ENCODE measurements around the gene PRMT3. TPM values are rescaled to one million over a fixed set of nuclear protein-coding genes. Genes with fewer than 3 reads are reported as not detected.

The PRMT3 gene
- total RNA-seq, 1 experiment from 2014 or later: 31.4 TPM

DNA sequence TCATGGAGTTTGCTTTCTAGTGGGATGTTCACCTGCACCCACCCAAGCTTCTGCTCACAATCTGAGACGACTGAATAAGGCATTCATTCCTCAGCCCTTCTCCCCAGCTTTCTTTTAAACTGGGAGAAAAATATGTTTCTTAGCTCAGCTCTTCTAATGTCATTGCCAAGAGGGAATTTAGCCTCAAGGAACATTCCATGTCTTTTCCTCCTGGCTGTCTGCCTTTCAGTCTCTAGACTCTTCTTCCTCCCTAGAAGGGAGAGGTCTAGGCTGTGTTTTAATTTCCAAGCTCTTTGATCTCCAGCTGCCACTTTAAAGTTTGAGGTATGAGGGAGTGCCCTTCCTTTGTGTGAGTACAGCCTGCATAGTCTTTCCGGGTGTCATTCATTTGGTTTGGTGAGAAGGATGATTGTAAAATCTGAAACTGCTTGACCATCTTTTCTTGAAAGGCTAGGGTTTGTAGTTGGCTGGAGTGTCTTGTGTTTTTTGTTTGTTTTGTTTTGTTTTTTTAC, 35.7 kb upstream of the PRMT3 start (continued):
- TF ChIP-seq, protein P1, sequence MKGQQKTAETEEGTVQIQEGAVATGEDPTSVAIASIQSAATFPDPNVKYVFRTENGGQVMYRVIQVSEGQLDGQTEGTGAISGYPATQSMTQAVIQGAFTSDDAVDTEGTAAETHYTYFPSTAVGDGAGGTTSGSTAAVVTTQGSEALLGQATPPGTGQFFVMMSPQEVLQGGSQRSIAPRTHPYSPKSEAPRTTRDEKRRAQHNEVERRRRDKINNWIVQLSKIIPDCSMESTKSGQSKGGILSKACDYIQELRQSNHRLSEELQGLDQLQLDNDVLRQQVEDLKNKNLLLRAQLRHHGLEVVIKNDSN (CRISPR knock-in tag; IDR thresholded peaks at IDR 0.05): no peak
- TF ChIP-seq, protein P2, sequence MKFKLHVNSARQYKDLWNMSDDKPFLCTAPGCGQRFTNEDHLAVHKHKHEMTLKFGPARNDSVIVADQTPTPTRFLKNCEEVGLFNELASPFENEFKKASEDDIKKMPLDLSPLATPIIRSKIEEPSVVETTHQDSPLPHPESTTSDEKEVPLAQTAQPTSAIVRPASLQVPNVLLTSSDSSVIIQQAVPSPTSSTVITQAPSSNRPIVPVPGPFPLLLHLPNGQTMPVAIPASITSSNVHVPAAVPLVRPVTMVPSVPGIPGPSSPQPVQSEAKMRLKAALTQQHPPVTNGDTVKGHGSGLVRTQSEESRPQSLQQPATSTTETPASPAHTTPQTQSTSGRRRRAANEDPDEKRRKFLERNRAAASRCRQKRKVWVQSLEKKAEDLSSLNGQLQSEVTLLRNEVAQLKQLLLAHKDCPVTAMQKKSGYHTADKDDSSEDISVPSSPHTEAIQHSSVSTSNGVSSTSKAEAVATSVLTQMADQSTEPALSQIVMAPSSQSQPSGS (CRISPR knock-in tag; IDR thresholded peaks at IDR 0.05; ENCODE audit: borderline replicate concordance, low read depth): no peak
- no peak for TF ChIP-seq FOXP1 (CRISPR knock-in tag; IDR thresholded peaks at IDR 0.05; ENCODE audit: borderline replicate concordance)

DNA sequence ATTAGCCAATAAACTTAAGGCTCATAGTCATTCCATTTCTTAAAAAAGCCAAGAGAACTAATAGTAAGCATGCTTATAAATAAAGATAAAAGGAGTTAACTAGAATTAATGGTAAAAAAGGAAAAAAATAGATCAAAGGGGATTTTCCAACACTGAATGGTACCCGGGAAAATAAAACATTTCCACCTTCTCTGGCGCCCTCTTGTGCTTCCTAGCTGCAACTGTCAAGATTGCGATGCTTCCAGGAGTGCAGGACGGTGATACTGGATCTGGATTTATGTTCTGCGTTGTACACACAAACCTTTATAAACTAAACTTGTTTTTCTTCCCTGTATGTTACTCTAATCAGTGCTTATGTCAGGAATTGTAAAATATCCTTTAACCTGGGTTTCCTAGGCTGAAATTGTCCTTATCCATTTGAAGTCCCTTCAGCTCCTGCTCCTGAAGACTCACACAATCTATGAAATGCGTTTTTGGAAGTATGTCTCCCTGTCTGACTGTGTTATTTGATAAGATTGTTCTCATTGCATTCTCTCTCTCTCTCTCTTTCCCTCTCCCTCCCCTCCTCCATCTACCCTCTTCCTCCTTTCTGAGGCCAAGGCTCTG, 33.6 kb upstream of the PRMT3 start:
- DNase-seq (ENCODE audit: low spot score) (peak; percentile 34), ATAC-seq (peak; percentile 69)
- peaks cover 17% of the 10 kb centered on the region for H3K27me3 Mint-ChIP-seq (ENCODE audit: low read depth)
- TF ChIP-seq, protein P3, sequence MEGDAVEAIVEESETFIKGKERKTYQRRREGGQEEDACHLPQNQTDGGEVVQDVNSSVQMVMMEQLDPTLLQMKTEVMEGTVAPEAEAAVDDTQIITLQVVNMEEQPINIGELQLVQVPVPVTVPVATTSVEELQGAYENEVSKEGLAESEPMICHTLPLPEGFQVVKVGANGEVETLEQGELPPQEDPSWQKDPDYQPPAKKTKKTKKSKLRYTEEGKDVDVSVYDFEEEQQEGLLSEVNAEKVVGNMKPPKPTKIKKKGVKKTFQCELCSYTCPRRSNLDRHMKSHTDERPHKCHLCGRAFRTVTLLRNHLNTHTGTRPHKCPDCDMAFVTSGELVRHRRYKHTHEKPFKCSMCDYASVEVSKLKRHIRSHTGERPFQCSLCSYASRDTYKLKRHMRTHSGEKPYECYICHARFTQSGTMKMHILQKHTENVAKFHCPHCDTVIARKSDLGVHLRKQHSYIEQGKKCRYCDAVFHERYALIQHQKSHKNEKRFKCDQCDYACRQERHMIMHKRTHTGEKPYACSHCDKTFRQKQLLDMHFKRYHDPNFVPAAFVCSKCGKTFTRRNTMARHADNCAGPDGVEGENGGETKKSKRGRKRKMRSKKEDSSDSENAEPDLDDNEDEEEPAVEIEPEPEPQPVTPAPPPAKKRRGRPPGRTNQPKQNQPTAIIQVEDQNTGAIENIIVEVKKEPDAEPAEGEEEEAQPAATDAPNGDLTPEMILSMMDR (IDR thresholded peaks at IDR 0.05): peak; percentile 68
- TF ChIP-seq TP53 (CRISPR knock-in tag; IDR thresholded peaks at IDR 0.05) (no peak), FOXJ3 (CRISPR knock-in tag; IDR thresholded peaks at IDR 0.05; ENCODE audit: borderline replicate concordance) (no peak), NR3C1 (CRISPR knock-in tag; conservative IDR thresholded peaks at IDR 0.05; ENCODE audit: low read depth) (no peak)
- 0 out of 2 replicates have a peak, but pooled peaks cover 4% of the 10 kb centered on the region for H3K4me1 Mint-ChIP-seq
- H3K9me3 Mint-ChIP-seq: no peaks in the 10 kb centered on the region
- H3K4me3 Mint-ChIP-seq: no peak overlapping the region
- ChIA-PET POLR2A (no interaction called here), CTCF (interaction anchor here (0.6 to 5.3 kb wide), 25 partner anchors 10 to 796 kb away, joined by 3 to 130 read pairs (median 6); partner anchors contain the start of genes DBX1 and HTATIP2)
- H3K36me3 Mint-ChIP-seq: no peaks in the 10 kb centered on the region
- no peak overlapping the region for H3K27ac Mint-ChIP-seq

DNA sequence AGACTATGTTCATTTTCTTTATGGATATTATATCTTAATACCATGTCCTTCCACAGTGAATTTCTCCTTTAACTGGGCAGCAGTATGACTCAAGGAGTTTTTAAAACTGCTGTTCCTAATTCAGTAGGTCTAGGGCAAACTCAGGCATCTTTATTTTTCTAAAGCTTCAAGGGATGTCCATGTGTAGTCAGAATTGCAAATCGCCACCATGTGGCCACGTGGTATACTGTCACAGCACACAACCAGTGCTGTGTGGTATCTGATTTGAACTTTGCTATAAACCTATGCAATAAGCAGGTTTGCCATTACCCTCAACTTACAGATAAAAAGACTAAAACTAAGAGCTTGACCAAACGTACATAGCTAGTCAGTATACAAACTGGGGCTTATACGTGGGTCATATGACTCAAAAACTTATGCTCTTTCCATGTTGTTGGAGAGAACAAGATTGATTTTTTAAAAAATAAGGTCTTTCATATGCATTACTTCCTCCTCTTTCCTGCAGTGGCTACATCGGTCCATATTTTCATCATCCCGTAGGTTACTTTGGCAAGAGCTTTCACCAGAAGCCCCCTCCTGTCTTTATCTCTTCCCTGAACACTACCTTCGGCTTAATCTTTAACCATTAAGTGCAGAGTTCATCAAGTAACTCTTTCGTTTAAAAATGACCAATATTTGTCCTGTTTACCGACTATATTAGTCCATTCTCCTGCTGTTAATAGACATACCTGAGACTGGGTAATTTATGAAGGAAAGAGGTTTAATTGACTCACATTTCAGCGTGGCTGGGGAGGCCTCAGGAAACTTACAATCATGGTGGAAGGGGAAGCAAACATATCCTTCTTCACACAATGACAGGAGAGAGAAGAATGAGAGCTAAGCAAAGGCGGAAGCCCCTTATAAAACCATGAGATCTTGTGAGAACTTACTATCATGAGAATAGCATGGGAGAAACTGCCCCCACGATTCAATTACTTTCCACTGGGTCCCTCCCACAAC, 32.0 kb upstream of the PRMT3 start:
- ChIA-PET CTCF (interaction anchor here (0.6 to 5.3 kb wide), 20 partner anchors 9 to 421 kb away, joined by 3 to 130 read pairs (median 6); partner anchors contain the start of genes DBX1 and HTATIP2), POLR2A (interaction anchor here (0.5 kb wide), 1 partner anchor 205 kb away, joined by 3 read pairs; no protein-coding TSS in a partner anchor)
- Mint-ChIP-seq H3K9me3 (no peaks in the 10 kb centered on the region), H3K4me1 (0 out of 2 replicates have a peak, but pooled peaks cover 4% of the 10 kb centered on the region), H3K36me3 (no peaks in the 10 kb centered on the region), H3K27ac (no peak overlapping the region), H3K4me3 (no peak overlapping the region), H3K27me3 (ENCODE audit: low read depth) (peaks cover 29% of the 10 kb centered on the region)
- DNase-seq (ENCODE audit: low spot score): peak; percentile 46
- TF ChIP-seq, protein P3 (IDR thresholded peaks at IDR 0.05): peak; percentile 40; the same call in 1 of the 2 replicates
- TF ChIP-seq NR1H2 (CRISPR knock-in tag; IDR thresholded peaks at IDR 0.05): no peak
- peak; percentile 87 for ATAC-seq

DNA sequence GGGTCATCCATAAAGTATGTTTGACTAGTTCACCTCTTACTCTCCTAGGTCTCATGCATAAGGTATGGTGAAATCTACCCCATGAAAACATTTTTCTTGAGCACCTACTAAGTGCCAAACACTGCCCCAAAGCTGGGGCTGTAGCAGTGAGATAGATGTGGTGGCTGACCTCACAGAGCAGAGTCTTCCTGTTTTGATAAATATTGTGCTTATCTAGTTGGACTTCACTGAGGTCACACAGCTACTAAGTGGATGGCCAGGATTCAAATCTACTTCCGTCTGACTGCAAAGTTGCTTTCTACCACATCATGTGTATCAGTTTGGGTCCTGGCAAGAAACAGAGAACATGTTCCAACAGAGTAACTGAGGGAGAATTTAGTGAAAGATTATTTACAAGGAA, 30.4 kb upstream of the PRMT3 start:
- ChIA-PET CTCF (interaction anchor here (2.4 kb wide), 1 partner anchor 229 kb away, joined by 21 read pairs; no protein-coding TSS in a partner anchor), POLR2A (no interaction called here)
- no peaks in the 10 kb centered on the region for H3K9me3 Mint-ChIP-seq
- no peak for ATAC-seq
- H3K4me3 Mint-ChIP-seq: no peak overlapping the region
- 0 out of 2 replicates have a peak, but pooled peaks cover 4% of the 10 kb centered on the region for H3K4me1 Mint-ChIP-seq
- H3K36me3 Mint-ChIP-seq: no peaks in the 10 kb centered on the region
- peaks cover 38% of the 10 kb centered on the region for H3K27me3 Mint-ChIP-seq (ENCODE audit: low read depth)
- TF ChIP-seq, protein P4, sequence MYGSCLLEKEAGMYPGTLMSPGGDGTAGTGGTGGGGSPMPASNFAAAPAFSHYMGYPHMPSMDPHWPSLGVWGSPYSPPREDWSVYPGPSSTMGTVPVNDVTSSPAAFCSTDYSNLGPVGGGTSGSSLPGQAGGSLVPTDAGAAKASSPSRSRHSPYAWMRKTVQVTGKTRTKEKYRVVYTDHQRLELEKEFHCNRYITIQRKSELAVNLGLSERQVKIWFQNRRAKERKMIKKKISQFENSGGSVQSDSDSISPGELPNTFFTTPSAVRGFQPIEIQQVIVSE (CRISPR knock-in tag; IDR thresholded peaks at IDR 0.05; ENCODE audit: borderline replicate concordance): no peak
- TF ChIP-seq, protein P5, sequence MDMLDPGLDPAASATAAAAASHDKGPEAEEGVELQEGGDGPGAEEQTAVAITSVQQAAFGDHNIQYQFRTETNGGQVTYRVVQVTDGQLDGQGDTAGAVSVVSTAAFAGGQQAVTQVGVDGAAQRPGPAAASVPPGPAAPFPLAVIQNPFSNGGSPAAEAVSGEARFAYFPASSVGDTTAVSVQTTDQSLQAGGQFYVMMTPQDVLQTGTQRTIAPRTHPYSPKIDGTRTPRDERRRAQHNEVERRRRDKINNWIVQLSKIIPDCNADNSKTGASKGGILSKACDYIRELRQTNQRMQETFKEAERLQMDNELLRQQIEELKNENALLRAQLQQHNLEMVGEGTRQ (CRISPR knock-in tag; IDR thresholded peaks at IDR 0.05): no peak
- TF ChIP-seq, protein P6, sequence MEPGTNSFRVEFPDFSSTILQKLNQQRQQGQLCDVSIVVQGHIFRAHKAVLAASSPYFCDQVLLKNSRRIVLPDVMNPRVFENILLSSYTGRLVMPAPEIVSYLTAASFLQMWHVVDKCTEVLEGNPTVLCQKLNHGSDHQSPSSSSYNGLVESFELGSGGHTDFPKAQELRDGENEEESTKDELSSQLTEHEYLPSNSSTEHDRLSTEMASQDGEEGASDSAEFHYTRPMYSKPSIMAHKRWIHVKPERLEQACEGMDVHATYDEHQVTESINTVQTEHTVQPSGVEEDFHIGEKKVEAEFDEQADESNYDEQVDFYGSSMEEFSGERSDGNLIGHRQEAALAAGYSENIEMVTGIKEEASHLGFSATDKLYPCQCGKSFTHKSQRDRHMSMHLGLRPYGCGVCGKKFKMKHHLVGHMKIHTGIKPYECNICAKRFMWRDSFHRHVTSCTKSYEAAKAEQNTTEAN (CRISPR knock-in tag; IDR thresholded peaks at IDR 0.05): no peak
- DNase-seq (ENCODE audit: low spot score): no peak
- H3K27ac Mint-ChIP-seq: no peak overlapping the region

All from WTC11 (cell line).